ENCODE results near the gene PCDHA10.

- no peak for TF ChIP-seq NR1H2 (CRISPR knock-in tag; IDR thresholded peaks at IDR 0.05)
- TF ChIP-seq ZBTB43 (CRISPR knock-in tag; IDR thresholded peaks at IDR 0.05), result no peak
- no peak for TF ChIP-seq ZSCAN18 (CRISPR knock-in tag; IDR thresholded peaks at IDR 0.05)
- no peak for TF ChIP-seq TCF7 (CRISPR knock-in tag; IDR thresholded peaks at IDR 0.05; ENCODE audit: low read depth)
- TF ChIP-seq USF1 (CRISPR knock-in tag; IDR thresholded peaks at IDR 0.05), result no peak
- no peak for TF ChIP-seq CREB1 (CRISPR knock-in tag; IDR thresholded peaks at IDR 0.05)
- no peak for TF ChIP-seq CTCF (IDR thresholded peaks at IDR 0.05)
- no peak for TF ChIP-seq HMGXB4 (CRISPR knock-in tag; IDR thresholded peaks at IDR 0.05)
- TF ChIP-seq ZNF317 (CRISPR knock-in tag; IDR thresholded peaks at IDR 0.05; ENCODE audit: borderline replicate concordance, low read depth), result no peak
- TF ChIP-seq NR3C1 (CRISPR knock-in tag; conservative IDR thresholded peaks at IDR 0.05; ENCODE audit: low read depth), result no peak
- TF ChIP-seq NFYB (CRISPR knock-in tag; conservative IDR thresholded peaks at IDR 0.05; ENCODE audit: low read depth), result no peak
Observed at GRCh38 chr5:140823475-140823874, 32.2 kb upstream of the PCDHA10 start.

Data from WTC11 (cell line).